GM10266 (cell line): ENCODE data around the gene RAB20.

ENCODE experiments used
- DNase-seq: peaks from one replicate; pipeline ENCODE4 v3.0.0; 2012; ENCODE audit errors: extremely low spot score
- TF ChIP-seq, protein P1 (sequence below): IDR thresholded peaks from 2 replicates; pipeline ENCODE4 v1.5.1; 2012; ENCODE audit warnings: mild to moderate bottlenecking, low read depth; ENCODE audit not compliant: control insufficient read depth, insufficient read depth; ENCODE audit errors: missing control alignments

The RAB20 gene

GRCh38 chr13:110597041-110597689 lies 35.6 kb upstream of the RAB20 start:
- TF ChIP-seq, protein P1, sequence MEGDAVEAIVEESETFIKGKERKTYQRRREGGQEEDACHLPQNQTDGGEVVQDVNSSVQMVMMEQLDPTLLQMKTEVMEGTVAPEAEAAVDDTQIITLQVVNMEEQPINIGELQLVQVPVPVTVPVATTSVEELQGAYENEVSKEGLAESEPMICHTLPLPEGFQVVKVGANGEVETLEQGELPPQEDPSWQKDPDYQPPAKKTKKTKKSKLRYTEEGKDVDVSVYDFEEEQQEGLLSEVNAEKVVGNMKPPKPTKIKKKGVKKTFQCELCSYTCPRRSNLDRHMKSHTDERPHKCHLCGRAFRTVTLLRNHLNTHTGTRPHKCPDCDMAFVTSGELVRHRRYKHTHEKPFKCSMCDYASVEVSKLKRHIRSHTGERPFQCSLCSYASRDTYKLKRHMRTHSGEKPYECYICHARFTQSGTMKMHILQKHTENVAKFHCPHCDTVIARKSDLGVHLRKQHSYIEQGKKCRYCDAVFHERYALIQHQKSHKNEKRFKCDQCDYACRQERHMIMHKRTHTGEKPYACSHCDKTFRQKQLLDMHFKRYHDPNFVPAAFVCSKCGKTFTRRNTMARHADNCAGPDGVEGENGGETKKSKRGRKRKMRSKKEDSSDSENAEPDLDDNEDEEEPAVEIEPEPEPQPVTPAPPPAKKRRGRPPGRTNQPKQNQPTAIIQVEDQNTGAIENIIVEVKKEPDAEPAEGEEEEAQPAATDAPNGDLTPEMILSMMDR: no peak
- no peak for DNase-seq

GRCh38 chr13:110593430-110594130 lies 32.1 kb upstream of the RAB20 start:
- DNase-seq: peak; percentile 79
- TF ChIP-seq, protein P1: peak; percentile 63

DNA sequence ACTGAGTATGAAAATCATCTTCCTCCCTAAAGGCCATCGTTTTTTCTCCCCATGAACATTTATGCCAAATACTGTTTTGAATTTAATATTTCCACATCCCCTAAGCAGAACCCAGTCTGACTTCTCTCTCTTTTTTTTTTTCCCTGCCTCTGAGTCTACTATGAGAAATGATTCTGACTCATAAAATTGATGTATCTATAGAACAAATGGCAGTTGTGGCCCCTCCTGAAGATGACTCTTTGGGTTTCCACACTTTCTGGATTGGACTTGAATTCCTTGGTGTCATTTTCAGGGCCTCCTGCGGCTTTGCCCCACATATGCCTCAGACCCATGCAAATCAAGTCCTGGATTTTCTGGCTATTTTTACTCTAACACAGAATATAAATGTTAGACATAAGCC lies 31.1 kb upstream of the RAB20 start:
- TF ChIP-seq, protein P1: no peak
- DNase-seq: no peak

- TF ChIP-seq, protein P1: no peak
Measured at GRCh38 chr13:110590577-110590976, 29.1 kb upstream of the RAB20 start.

DNA sequence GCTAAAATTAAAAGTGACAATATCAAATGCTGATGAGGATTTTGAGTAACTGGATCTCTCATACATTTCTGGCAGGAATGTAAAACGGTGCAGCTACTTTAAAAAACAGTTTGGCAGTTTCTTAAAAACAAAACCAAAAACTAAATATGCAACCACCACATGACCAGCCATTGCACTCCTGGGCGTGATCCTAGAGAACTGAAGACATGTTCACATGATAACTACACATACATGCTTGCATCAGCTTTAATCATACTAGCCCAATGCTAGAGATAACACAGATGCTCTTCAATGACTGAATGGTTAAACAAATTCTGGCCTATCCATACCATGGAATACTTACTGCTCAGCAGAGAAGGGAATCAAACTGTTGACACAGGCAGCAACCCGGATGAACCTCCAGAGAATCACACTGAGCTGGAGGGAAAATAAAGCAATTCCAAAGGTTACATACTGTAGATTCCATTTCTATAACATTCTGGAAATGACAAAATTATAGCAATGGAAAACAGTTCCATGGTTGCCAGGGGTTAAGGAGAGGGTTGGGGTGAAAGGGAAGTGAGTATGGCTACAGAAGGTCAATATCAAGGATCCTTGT lies 28.4 kb upstream of the RAB20 start:
- DNase-seq: no peak
- TF ChIP-seq, protein P1: no peak

More at GRCh38 chr13:110590577-110590976, 29.1 kb upstream of the RAB20 start:
- DNase-seq: no peak

- TF ChIP-seq, protein P1: no peak
- no peak for DNase-seq
Measured at GRCh38 chr13:110583178-110583865, 21.8 kb upstream of the RAB20 start.

DNA sequence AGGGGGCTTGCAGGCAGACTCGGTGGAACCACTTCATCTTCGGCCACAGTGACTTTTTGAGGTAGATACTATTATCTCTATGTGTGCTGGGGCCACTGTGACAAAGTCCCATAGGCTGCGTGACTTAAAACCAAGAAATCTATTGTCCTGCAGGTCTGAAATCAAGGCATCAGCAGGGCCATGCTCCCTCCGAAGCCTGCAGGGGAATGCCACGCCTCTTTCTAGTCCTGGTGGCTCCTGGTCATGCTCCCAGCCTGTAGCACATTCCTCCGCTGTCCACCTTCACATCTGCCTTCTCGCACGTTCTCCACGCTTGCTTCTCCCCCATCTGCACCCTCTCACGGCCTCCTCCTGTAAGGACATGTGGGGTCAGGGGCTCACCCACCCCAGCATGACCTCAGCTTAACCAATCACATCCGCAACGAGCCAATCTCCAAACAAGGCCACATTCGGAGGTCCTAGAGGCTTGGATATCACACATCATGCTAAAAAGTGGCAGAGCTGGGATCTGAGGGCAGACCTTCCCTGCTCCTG lies 21.0 kb upstream of the RAB20 start:
- no peak for DNase-seq
- TF ChIP-seq, protein P1: no peak
